Parathyroid adenoma (tissue), 2 donors: Measurements from ENCODE around the gene ADCK2.

Source experiments
- H2AFZ ChIP-seq: fragments of 300-600 bp; sonication (generic); one replicate; pipeline ENCODE4 v1.7.0; 2017; ENCODE audit warnings: antibody characterized with exemption, mild to moderate bottlenecking
- H3K27ac ChIP-seq: fragments of 300-600 bp; sonication (generic); one replicate; pipeline ENCODE4 v1.7.0; 2017
- H3K27me3 ChIP-seq: fragments of 300-600 bp; sonication (generic); one replicate; pipeline ENCODE4 v1.7.0; 2017; ENCODE audit warnings: low read length; ENCODE audit not compliant: control insufficient read depth, insufficient read depth
- H3K36me3 ChIP-seq: fragments of 300-600 bp; sonication (generic); one replicate; pipeline ENCODE4 v1.7.0; 2017; ENCODE audit warnings: low read length; ENCODE audit not compliant: control insufficient read depth, insufficient read depth
- H3K4me1 ChIP-seq: fragments of 300-600 bp; sonication (generic); one replicate; pipeline ENCODE4 v1.7.0; 2017; ENCODE audit warnings: control low read depth
- H3K4me2 ChIP-seq: fragments of 300-600 bp; sonication (generic); one replicate; pipeline ENCODE4 v1.7.0; 2017; ENCODE audit warnings: low read length
- H3K4me3 ChIP-seq: fragments of 300-600 bp; sonication (generic); one replicate; pipeline ENCODE4 v1.7.0; 2017; ENCODE audit warnings: low read depth, low read length
- H3K79me2 ChIP-seq: fragments of 300-600 bp; sonication (generic); one replicate; pipeline ENCODE4 v1.7.0; 2017; ENCODE audit warnings: control low read depth
- H3K9ac ChIP-seq: fragments of 300-600 bp; sonication (generic); one replicate; pipeline ENCODE4 v1.7.0; 2017; ENCODE audit warnings: mild to moderate bottlenecking
- H3K9me3 ChIP-seq: fragments of 300-600 bp; sonication (generic); one replicate; pipeline ENCODE4 v1.7.0; 2017; ENCODE audit warnings: low read length; ENCODE audit not compliant: control insufficient read depth
- CTCF ChIP-seq: fragments of 300-600 bp; sonication (generic); IDR thresholded peaks from one replicate; pipeline ENCODE4 v1.7.0; 2017; ENCODE audit warnings: antibody characterized with exemption, mild to moderate bottlenecking
- donor health status: primary hyperparathyroidism.

The ADCK2 gene

GRCh38 chr7:140655511-140656408 is 17.0 kb upstream of the ADCK2 start:
- no peaks in the 10 kb centered on the region for H3K36me3 ChIP-seq
- H3K79me2 ChIP-seq: no peaks in the 10 kb centered on the region
- peak overlapping the region; percentile 69 for H3K4me2 ChIP-seq
- no peaks in the 10 kb centered on the region for H3K4me1 ChIP-seq
- H3K27ac ChIP-seq: no peak overlapping the region
- no peaks in the 10 kb centered on the region for H3K9me3 ChIP-seq
- H3K4me3 ChIP-seq: no peak overlapping the region
- H2AFZ ChIP-seq: no peak overlapping the region
- H3K9ac ChIP-seq: no peak overlapping the region
- no peak for TF ChIP-seq CTCF
- no peaks in the 10 kb centered on the region for H3K27me3 ChIP-seq

- H3K4me2 ChIP-seq: peak overlapping the region; percentile 69
- TF ChIP-seq CTCF: no peak
- no peak overlapping the region for H3K27ac ChIP-seq
- H3K4me3 ChIP-seq: peak overlapping the region; percentile 23
- H3K36me3 ChIP-seq: no peaks in the 10 kb centered on the region
- no peaks in the 10 kb centered on the region for H3K79me2 ChIP-seq
- H3K27me3 ChIP-seq: no peaks in the 10 kb centered on the region
- H3K4me1 ChIP-seq: no peaks in the 10 kb centered on the region
- H3K9me3 ChIP-seq: no peaks in the 10 kb centered on the region
- no peak overlapping the region for H3K9ac ChIP-seq
- H2AFZ ChIP-seq: peak overlapping the region; percentile 62
Measured at GRCh38 chr7:140656548-140657515, 15.9 kb upstream of the ADCK2 start.

- no peak for TF ChIP-seq CTCF
- Histone ChIP-seq H3K27ac (no peak overlapping the region), H3K36me3 (no peaks in the 10 kb centered on the region), H3K4me2 (no peak overlapping the region), H3K79me2 (no peaks in the 10 kb centered on the region), H3K4me3 (no peak overlapping the region), H3K27me3 (no peaks in the 10 kb centered on the region), H3K4me1 (no peaks in the 10 kb centered on the region), H3K9me3 (no peaks in the 10 kb centered on the region), H3K9ac (no peak overlapping the region), H2AFZ (no peak overlapping the region)
Measured at GRCh38 chr7:140657891-140658290, 14.9 kb upstream of the ADCK2 start.

- Histone ChIP-seq H2AFZ (no peak overlapping the region), H3K36me3 (no peaks in the 10 kb centered on the region), H3K9me3 (no peaks in the 10 kb centered on the region), H3K4me3 (no peak overlapping the region), H3K4me1 (no peaks in the 10 kb centered on the region), H3K27ac (no peak overlapping the region), H3K27me3 (no peaks in the 10 kb centered on the region), H3K79me2 (no peaks in the 10 kb centered on the region), H3K9ac (no peak overlapping the region), H3K4me2 (no peak overlapping the region)
- TF ChIP-seq CTCF: no peak
Measured at GRCh38 chr7:140659856-140660255, 12.9 kb upstream of the ADCK2 start.
